GM18873 (cell line): ENCODE data around the gene TMEM108.

ENCODE experiments used
- ATAC-seq: cut with Tn5 transposase; IDR thresholded peaks from one replicate; pipeline ENCODE4 v1.9.1; 2021; ENCODE audit warnings: mild to moderate bottlenecking, moderate library complexity, moderate number of reproducible peaks; ENCODE audit not compliant: unreplicated experiment, low FRiP score

TMEM108 gene

DNA sequence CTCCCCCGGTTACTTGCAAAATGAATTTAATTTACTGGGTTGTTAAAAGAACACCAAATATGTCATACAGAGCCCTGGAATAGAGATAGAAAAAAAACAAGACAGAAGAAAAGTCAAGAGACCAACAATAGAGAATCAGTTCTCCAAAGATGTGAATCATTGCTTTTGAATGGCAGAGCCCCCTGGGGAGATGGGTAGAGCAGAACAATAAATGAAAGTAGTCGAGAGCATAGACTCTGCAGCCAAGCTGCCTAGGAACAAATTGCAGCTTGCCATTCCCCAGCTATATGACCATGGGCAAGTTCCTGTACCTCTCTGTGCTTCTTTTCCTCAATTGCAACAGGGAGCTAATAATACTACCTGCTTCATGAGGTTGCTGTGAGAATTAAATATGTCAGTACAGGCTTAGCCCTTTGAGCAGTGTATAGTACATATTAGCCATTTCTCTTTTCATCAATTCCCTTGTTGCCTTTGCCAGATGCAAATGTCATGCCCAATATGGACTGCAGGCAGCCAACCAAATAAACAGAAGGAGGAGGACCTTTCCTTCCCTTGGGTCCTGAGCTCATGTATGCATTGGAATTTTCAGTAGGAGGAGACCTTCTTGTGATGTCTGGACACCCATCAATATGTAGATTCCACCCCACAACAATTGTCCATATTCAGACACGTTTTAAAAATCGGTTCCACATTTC, 336.7 kb downstream of the TMEM108 start:
- ATAC-seq: no peak

- no peak for ATAC-seq
These were observed 337.2 kb downstream of the TMEM108 start for GRCh38 chr3:133375403-133375745.

DNA sequence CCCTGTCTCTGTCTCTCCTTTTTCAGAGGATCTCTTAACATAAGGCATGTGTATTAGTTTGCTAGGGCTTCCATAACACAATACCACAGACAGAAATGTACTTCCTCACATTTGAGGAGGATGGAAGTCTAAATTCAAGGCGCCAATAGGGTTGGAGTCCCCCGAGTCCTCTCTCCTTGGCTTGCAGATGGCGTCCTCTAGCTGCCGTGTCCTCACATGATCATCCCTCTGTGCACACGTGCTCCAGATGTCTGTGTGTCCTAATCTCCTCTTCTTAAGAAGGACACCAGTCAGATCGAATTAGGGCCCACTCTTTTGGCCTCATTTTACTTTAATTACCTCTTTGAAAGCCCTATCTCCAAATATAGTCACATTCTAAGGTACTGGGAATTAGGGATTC, 338.6 kb downstream of the TMEM108 start:
- ATAC-seq: no peak

DNA sequence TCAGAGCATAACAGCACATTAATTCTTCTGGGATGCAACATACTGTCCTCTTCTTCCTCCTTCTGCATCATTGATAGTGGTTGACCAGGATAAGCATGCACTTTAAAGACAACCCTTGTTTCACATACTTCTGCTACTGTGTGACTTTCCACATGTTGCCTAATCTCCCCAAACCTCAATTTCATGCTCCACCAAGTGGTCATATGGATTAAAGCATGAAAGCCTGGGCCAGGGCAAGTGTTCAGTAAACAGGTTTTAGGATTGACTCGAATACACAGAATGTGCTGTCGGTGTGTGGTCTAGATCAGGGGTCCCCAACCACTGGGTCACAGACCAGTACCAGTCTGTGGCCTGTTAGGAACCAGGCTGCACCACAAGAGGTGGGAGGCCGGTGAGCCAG, 339.2 kb downstream of the TMEM108 start:
- ATAC-seq: no peak

DNA sequence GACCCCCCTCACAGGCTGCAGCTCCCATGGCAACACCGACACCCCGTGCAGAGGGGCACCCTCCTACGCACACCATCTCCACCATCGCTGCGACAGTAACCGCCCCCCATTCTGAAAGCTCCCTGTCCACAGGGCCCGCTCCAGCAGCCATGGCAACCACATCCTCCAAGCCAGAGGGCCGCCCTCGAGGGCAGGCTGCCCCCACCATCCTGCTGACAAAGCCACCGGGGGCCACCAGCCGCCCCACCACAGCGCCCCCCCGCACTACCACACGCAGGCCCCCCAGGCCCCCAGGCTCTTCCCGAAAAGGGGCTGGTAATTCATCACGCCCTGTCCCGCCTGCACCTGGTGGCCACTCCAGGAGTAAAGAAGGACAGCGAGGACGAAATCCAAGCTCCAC, 341.7 kb downstream of the TMEM108 start:
- no peak for ATAC-seq

DNA sequence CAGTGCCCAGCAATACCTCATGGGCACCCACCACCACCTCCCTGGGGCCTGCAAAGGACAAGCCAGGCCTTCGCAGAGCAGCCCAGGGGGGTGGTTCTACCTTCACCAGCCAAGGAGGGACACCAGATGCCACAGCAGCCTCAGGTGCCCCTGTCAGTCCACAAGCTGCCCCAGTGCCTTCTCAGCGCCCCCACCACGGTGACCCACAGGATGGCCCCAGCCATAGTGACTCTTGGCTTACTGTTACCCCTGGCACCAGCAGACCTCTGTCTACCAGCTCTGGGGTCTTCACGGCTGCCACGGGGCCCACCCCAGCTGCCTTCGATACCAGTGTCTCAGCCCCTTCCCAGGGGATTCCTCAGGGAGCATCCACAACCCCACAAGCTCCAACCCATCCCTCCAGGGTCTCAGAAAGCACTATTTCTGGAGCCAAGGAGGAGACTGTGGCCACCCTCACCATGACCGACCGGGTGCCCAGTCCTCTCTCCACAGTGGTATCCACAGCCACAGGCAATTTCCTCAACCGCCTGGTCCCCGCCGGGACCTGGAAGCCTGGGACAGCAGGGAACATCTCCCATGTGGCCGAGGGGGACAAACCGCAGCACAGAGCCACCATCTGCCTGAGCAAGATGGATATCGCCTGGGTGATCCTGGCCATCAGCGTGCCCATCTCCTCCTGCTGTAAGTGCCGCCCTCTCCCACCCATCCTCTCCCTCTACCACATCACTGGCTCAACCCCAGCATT, 342.5 kb downstream of the TMEM108 start:
- ATAC-seq: no peak

- no peak for ATAC-seq
These were observed 343.3 kb downstream of the TMEM108 start for GRCh38 chr3:133381346-133382109.

DNA sequence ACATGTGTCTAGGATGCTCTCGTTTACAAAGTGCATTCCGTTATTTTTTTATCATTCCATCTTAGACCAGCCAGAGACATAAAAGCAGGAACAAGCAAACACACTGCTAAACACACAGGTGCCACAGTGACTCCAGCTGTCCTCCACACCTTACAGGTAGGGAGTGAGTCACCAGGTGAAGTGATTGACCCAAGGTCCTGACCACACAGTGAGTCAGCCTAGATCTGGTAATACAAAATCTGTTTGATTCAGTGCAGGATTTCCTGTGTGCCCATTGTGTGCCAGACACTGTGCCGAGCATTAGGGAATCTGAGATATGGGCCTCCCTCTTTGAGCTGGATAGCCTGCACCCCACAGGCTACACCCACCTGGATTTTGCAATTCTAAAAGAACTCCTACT, 345.0 kb downstream of the TMEM108 start:
- no peak for ATAC-seq

DNA sequence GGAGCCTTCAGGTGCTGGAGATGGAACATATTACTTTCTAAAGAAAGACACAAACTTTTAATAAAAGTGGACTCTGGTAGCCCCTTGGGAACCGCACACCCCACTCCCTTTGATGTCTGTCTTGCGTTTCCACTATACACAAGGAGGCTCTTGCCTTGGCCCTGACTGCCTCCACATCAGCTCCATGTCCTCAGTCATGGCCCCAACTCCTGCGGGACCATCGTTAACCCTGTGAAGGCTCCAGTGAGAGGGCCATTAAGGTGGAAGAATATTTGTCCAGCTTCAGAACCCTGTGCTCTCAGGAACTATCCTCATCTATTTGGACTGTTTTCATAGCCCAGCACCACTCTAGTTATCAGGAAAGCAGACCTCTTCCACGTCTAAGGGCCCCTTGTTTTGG, 345.6 kb downstream of the TMEM108 start:
- no peak for ATAC-seq

DNA sequence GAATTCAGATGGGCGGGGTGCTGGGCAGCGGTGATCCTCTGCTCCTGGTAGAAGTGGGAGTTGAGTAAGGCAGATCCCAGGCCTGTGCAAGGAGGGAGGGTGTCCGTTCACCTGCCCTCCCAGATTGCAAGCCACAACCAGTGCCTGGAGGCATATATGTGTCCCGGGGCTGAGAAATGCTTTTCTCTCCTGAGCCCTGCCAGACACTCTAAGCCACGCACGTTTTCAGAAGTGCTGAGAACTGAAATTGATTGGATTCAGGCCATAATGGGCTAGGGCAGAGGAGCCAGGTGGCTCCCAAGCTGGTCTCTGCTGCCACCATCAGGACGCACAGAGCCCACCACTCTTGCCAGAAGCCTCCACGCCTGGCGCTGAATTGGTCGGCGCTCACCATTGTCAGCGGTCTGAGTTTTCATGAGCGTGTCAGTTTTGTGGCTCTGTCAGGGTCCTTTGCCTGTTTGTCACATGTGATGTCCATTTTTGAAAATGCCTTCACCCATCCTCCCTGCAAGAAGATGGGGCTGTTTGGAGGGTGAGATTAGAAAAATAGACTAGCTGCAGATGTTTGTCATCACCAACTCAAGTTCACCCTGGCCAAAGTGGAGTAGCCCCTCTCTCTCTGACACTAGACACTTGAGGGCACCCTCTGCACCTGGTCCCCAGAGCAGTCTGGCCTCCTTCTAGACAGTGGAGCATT, 346.3 kb downstream of the TMEM108 start:
- ATAC-seq: no peak

GRCh38 chr3:133386876-133387275, 348.7 kb downstream of the TMEM108 start:
- ATAC-seq: no peak

GRCh38 chr3:133387341-133387740, 349.1 kb downstream of the TMEM108 start:
- ATAC-seq: no peak

DNA sequence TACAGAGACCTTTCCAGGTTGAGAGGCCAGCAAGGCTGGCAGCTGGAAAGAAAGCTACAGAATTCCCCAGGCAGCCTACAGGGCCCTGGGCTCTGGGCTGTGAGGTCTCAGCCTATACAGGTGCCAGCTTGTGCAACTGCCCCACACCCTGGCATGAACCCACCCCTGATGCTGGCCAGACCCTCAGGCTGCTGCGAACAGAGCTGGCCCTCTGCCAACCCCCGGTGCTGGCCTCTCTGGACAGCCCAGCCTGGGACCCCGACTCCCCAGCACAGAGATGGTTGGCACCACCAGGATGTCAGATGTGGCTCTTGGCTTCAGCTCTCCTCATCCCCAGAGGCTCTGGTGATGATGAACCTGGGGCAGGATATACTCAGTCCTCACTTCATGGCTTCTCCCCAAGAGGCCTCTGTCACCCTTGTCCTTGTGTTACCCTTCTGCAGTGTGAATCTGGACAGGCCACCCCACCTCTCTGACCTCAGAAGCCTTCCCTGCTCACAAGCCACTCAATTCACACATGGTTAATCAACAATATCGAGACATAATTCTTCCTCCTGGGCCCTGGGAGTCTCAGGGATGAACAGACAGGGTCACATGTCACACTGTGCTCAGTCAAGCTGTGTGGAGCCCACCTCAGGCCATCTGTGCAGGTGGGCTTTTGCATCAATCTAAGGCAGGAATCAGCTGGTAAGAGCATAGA, 350.7 kb downstream of the TMEM108 start:
- ATAC-seq: no peak

DNA sequence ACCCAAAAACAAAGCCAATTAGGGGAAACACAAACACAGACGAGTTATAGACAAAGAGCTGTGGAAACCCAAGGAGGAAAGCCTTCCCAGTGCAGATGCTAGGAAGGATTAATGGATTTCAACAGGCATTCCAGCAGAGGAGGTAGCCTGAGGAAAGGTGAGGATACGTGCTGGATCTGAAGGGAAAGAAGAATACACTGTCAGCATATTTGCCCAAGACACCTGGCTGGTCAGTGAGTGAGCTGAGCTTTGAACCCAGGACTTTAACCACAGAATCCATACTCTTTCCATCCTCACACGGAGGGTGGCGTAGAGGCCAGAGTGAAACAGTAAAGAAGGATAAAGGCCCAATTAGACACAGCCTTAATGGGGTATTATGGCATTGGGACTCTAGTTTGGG, 352.5 kb downstream of the TMEM108 start:
- ATAC-seq: no peak

DNA sequence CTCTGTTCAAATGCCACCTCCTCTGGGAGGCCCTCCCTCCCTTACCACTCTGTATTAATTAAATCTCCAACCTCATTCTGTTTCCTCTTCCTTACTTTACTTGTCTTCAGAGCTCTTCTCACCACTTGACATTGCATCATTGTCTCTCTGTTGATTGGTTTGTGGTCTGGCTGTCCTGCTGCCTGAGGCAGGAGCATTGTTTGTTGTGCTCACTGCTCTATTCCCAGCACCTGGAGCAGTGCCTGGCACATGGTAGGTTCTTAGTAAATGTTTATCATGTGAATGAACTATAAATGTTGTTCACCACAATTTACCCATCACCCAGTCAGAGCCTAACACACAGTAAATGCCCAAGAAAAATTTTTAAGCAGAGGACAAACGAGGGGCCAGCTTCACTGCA, 355.0 kb downstream of the TMEM108 start:
- no peak for ATAC-seq

- no peak for ATAC-seq
These were observed 355.7 kb downstream of the TMEM108 start for GRCh38 chr3:133393691-133394474.

- no peak for ATAC-seq
These were observed 356.5 kb downstream of the TMEM108 start for GRCh38 chr3:133394561-133395311.

DNA sequence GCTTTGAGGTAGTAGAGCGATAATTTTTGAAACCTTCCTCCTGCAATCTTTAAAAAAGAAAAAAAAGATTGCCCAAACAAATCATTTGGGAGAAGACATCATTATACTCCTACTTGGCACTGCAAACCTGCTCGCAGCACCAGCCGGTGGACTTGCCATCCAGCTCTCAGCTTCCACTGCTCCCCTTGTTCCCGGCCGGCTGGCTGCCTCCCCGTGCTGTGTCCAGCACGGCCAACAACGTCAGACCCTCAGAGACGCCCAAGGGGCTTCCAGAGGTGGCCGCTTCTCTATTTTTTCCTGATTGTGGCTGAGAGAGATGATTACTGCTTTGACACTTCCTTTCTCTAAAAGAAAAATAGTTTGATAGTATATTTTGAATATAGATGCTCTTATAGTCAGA, 358.7 kb downstream of the TMEM108 start:
- ATAC-seq: no peak

GRCh38 chr3:133400006-133400515, 361.9 kb downstream of the TMEM108 start, which contains the start of gene BFSP2:
Gene BFSP2 (plus strand): TSS chr3:133400056. CDS start chr3:133400084, 28 bp downstream.
- no peak for ATAC-seq
